GM23248 (cell line): ENCODE measurements around the gene ZNF74. TPM values are rescaled to one million over a fixed set of nuclear protein-coding genes. Genes with fewer than 3 reads are reported as not detected.

ENCODE experiments used
- DNase-seq: peaks from one replicate; pipeline ENCODE4 v3.0.0-alpha.2; 2015
- H2AFZ ChIP-seq: fragments of 200-600 bp; sonication (generic); 2 replicates; pipeline ENCODE4 v1.6.1; 2016; ENCODE audit warnings: antibody characterized with exemption
- H3F3A ChIP-seq: fragments of 200-600 bp; sonication (generic); 2 replicates; pipeline ENCODE4 v1.6.1; 2016; ENCODE audit warnings: mild to moderate bottlenecking, antibody characterized with exemption, mixed run types; ENCODE audit not compliant: insufficient read depth
- H3K27ac ChIP-seq: fragments of 200-600 bp; sonication (generic); 2 replicates; pipeline ENCODE4 v1.5.1; 2016; ENCODE audit warnings: mild to moderate bottlenecking
- H3K27me3 ChIP-seq: fragments of 200-600 bp; sonication (generic); replicated peaks from 2 replicates; pipeline ENCODE4 v1.6.1; 2016; ENCODE audit warnings: mild to moderate bottlenecking; ENCODE audit not compliant: insufficient read depth
- H3K36me3 ChIP-seq: fragments of 200-600 bp; sonication (generic); 2 replicates; pipeline ENCODE4 v1.6.1; 2016; ENCODE audit warnings: low read depth, mild to moderate bottlenecking
- H3K4me1 ChIP-seq: fragments of 200-600 bp; sonication (generic); 2 replicates; pipeline ENCODE4 v1.6.1; 2016; ENCODE audit warnings: mild to moderate bottlenecking; ENCODE audit not compliant: insufficient read depth
- H3K4me2 ChIP-seq: fragments of 200-600 bp; sonication (generic); one replicate; pipeline ENCODE4 v1.6.1; 2016; ENCODE audit warnings: mild to moderate bottlenecking; ENCODE audit not compliant: unreplicated experiment
- H3K4me3 ChIP-seq: fragments of 200-600 bp; sonication (generic); 2 replicates; pipeline ENCODE4 v1.5.1; 2016; ENCODE audit warnings: mild to moderate bottlenecking
- H3K79me2 ChIP-seq: fragments of 200-600 bp; sonication (generic); 2 replicates; pipeline ENCODE4 v1.6.1; 2016; ENCODE audit warnings: mild to moderate bottlenecking; ENCODE audit not compliant: insufficient read depth
- H3K9ac ChIP-seq: fragments of 200-600 bp; sonication (generic); 2 replicates; pipeline ENCODE4 v1.6.1; 2016; ENCODE audit warnings: mild to moderate bottlenecking
- H3K9me2 ChIP-seq: fragments of 200-600 bp; sonication (generic); 2 replicates; pipeline ENCODE4 v1.6.1; 2016; ENCODE audit warnings: mixed run types, mild to moderate bottlenecking, moderate library complexity; ENCODE audit not compliant: insufficient read depth
- H3K9me3 ChIP-seq: fragments of 200-600 bp; sonication (generic); one replicate; pipeline ENCODE4 v1.6.1; 2017; ENCODE audit warnings: low read depth
- H4K20me1 ChIP-seq: fragments of 200-600 bp; sonication (generic); 2 replicates; pipeline ENCODE4 v1.6.0; 2016; ENCODE audit not compliant: insufficient read depth
- EZH2 ChIP-seq: fragments of 200-600 bp; sonication (generic); IDR thresholded peaks from 2 replicates; pipeline ENCODE4 v1.6.1; 2018; ENCODE audit warnings: antibody characterized with exemption, mild to moderate bottlenecking; ENCODE audit not compliant: insufficient read depth, poor library complexity, severe bottlenecking
- EZH2phosphoT487 ChIP-seq: fragments of 200-600 bp; sonication (generic); IDR thresholded peaks from 2 replicates; pipeline ENCODE4 v1.6.1; 2018; ENCODE audit warnings: antibody characterized with exemption, moderate library complexity, mild to moderate bottlenecking, low read depth; ENCODE audit not compliant: insufficient read depth
- WGBS, 2 experiments: methylation state at CpG; one replicate each; pipeline ENCODE4 v1.1.6; 2015 to 2017; ENCODE audit warnings: low lambda C conversion rate in 2 of 2, low coverage in 1 of 2; ENCODE audit errors: missing lambda C conversion rate in 2 of 2; 5-methylcytosine and 5-hydroxymethylcytosine counted together
- in situ Hi-C: fragments of 300-500 bp; cut with MboI; formaldehyde crosslinking; loops from 2 replicates; pipeline ENCODE4 v1.15.0; 2020
- polyA plus RNA-seq: library from polyadenylated mRNA; unstranded; fragments of >200 nt; fragmentation: Nextera tagmentation; extraction: Ambion mirVana; gene quantifications from 2 replicates; pipeline ENCODE4 v1.2.1, GENCODE V29; 2016
- total RNA-seq: library from RNA; depleted of rRNA; stranded (reverse); fragments of >200 nt; shearing (Covaris generic); gene quantifications from 2 replicates; pipeline ENCODE4 v1.2.3, GENCODE V29; 2014

Gene ZNF74
- total and polyA plus RNA-seq, 2 experiments from 2014 or later = 3.7 to 11.5 TPM

DNA sequence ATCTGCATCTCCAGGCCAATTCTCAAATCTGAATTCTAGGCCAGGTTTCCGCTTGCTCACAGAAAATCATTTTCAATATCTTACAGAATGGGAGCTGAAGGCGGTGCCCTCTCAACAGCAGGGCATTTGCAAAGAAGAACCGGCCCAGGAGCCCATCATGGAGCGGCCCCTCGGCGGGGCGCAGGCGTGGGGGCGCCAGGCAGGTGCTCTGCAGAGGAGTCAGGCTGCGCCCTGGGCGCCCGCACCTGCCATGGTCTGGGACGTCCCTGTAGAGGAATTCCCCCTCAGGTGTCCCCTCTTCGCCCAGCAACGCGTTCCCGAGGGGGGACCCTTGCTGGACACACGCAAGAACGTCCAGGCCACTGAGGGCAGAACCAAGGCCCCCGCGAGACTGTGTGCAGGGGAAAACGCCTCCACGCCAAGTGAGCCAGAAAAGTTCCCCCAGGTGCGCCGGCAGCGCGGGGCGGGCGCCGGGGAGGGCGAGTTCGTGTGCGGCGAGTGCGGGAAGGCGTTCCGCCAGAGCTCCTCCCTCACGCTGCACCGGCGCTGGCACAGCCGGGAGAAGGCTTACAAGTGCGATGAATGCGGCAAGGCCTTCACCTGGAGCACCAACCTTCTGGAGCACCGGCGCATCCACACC lies 11.5 kb downstream of the ZNF74 start:
- WGBS, 2 experiments = 97% methylated on average over 40 to 45 of the region's 45 CpGs
- no peaks in the 10 kb centered on the region for H3K36me3 ChIP-seq
- H3K4me1 ChIP-seq = no peaks in the 10 kb centered on the region
- no peak for TF ChIP-seq EZH2phosphoT487
- TF ChIP-seq EZH2 = no peak
- H2AFZ ChIP-seq = no peak overlapping the region
- H3K4me2 ChIP-seq = no peak overlapping the region
- H3K27ac ChIP-seq = no peak overlapping the region
- no peak overlapping the region for H3K9ac ChIP-seq
- peaks cover 3% of the 10 kb centered on the region for H3K79me2 ChIP-seq
- no peak for DNase-seq
- H3F3A ChIP-seq = no peaks in the 10 kb centered on the region
- H3K9me3 ChIP-seq = no peaks in the 10 kb centered on the region
- H4K20me1 ChIP-seq = no peaks in the 10 kb centered on the region
- no peaks in the 10 kb centered on the region for H3K9me2 ChIP-seq
- H3K4me3 ChIP-seq = no peak overlapping the region
- in situ Hi-C loops = no loop called here
- no peaks in the 10 kb centered on the region for H3K27me3 ChIP-seq

DNA sequence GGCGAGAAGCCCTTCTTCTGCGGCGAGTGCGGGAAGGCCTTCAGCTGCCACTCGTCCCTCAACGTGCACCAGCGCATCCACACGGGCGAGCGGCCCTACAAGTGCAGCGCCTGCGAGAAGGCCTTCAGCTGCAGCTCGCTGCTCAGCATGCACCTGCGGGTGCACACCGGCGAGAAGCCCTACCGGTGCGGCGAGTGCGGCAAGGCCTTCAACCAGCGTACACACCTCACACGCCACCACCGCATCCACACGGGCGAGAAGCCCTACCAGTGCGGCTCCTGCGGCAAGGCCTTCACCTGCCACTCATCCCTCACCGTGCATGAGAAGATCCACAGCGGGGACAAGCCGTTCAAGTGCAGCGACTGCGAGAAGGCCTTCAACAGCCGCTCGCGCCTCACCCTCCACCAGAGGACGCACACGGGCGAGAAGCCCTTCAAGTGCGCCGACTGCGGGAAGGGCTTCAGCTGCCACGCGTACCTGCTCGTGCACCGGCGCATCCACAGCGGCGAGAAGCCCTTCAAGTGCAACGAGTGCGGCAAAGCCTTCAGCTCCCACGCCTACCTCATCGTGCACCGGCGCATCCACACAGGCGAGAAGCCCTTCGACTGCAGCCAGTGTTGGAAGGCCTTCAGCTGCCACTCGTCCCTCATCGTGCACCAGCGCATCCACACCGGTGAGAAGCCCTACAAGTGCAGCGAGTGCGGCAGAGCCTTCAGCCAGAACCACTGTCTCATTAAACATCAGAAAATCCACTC lies 12.2 kb downstream of the ZNF74 start:
- Histone ChIP-seq H2AFZ (no peak overlapping the region), H3K27ac (no peak overlapping the region), H3K27me3 (no peaks in the 10 kb centered on the region), H3K79me2 (no peaks in the 10 kb centered on the region), H3K9ac (no peak overlapping the region), H4K20me1 (no peaks in the 10 kb centered on the region), H3K4me3 (no peak overlapping the region), H3K36me3 (no peaks in the 10 kb centered on the region), H3K9me2 (no peaks in the 10 kb centered on the region), H3K4me1 (no peaks in the 10 kb centered on the region), H3K9me3 (no peaks in the 10 kb centered on the region), H3F3A (no peaks in the 10 kb centered on the region), H3K4me2 (no peak overlapping the region)
- no peak for DNase-seq
- in situ Hi-C loops = no loop called here
- no peak for TF ChIP-seq EZH2
- no peak for TF ChIP-seq EZH2phosphoT487
- WGBS, 2 experiments = 98% methylated on average over 52 to 62 of the region's 62 CpGs

GRCh38 chr22:20406686-20407408 lies 12.9 kb downstream of the ZNF74 start:
- Histone ChIP-seq H3K36me3 (no peaks in the 10 kb centered on the region), H3K9ac (no peak overlapping the region), H3K27ac (no peak overlapping the region), H3K9me3 (no peaks in the 10 kb centered on the region), H3F3A (no peaks in the 10 kb centered on the region), H4K20me1 (no peaks in the 10 kb centered on the region), H3K9me2 (no peaks in the 10 kb centered on the region), H3K4me2 (no peak overlapping the region), H3K27me3 (no peaks in the 10 kb centered on the region), H3K4me1 (no peaks in the 10 kb centered on the region), H3K79me2 (no peaks in the 10 kb centered on the region), H3K4me3 (no peak overlapping the region), H2AFZ (no peak overlapping the region)
- TF ChIP-seq EZH2 (no peak), EZH2phosphoT487 (no peak)
- 90 to 91% methylated on average over 13 of the region's 13 CpGs for WGBS, 2 experiments
- in situ Hi-C loops = no loop called here
- no peak for DNase-seq

GRCh38 chr22:20407829-20408228 lies 13.9 kb downstream of the ZNF74 start:
- H3K4me3 ChIP-seq = no peak overlapping the region
- H3K4me2 ChIP-seq = no peak overlapping the region
- no peaks in the 10 kb centered on the region for H3K79me2 ChIP-seq
- H3K9me2 ChIP-seq = no peaks in the 10 kb centered on the region
- no peak for DNase-seq
- H3K36me3 ChIP-seq = no peaks in the 10 kb centered on the region
- in situ Hi-C loops = no loop called here
- H3F3A ChIP-seq = no peaks in the 10 kb centered on the region
- no peaks in the 10 kb centered on the region for H4K20me1 ChIP-seq
- H3K4me1 ChIP-seq = no peaks in the 10 kb centered on the region
- TF ChIP-seq EZH2phosphoT487 (no peak), EZH2 (no peak)
- no peak overlapping the region for H2AFZ ChIP-seq
- 94 to 95% methylated on average over 3 of the region's 3 CpGs for WGBS, 2 experiments
- no peak overlapping the region for H3K9ac ChIP-seq
- H3K9me3 ChIP-seq = no peaks in the 10 kb centered on the region
- H3K27ac ChIP-seq = no peak overlapping the region
- no peaks in the 10 kb centered on the region for H3K27me3 ChIP-seq
